ENCODE results near the gene CREG1.

CREG1 gene

GRCh38 chr1:167510881-167511280 is 42.7 kb downstream of the CREG1 start:
- in situ Hi-C loops (cut with HindIII; ENCODE audit: low sequenced_read_pairs) = loop anchor here (10.0 kb wide), 1 partner anchor 326 kb away; no protein-coding TSS in a partner anchor

- in situ Hi-C loops (cut with HindIII; ENCODE audit: low sequenced_read_pairs) = loop anchor here (10.0 kb wide), 1 partner anchor 325 kb away; no protein-coding TSS in a partner anchor
These were observed 43.3 kb downstream of the CREG1 start for GRCh38 chr1:167510244-167510643.

- in situ Hi-C loops (cut with HindIII; ENCODE audit: low sequenced_read_pairs) = no loop called here
These were observed 44.0 kb downstream of the CREG1 start for GRCh38 chr1:167509587-167509986.

GRCh38 chr1:167507719-167508118 is 45.8 kb downstream of the CREG1 start:
- in situ Hi-C loops (cut with HindIII; ENCODE audit: low sequenced_read_pairs) = no loop called here

- in situ Hi-C loops (cut with HindIII; ENCODE audit: low sequenced_read_pairs) = no loop called here
These were observed 49.1 kb downstream of the CREG1 start for GRCh38 chr1:167504467-167504827.

GRCh38 chr1:167503626-167504466 is 49.7 kb downstream of the CREG1 start:
- in situ Hi-C loops (cut with HindIII; ENCODE audit: low sequenced_read_pairs) = no loop called here

GRCh38 chr1:167502719-167503462 is 50.7 kb downstream of the CREG1 start:
- in situ Hi-C loops (cut with HindIII; ENCODE audit: low sequenced_read_pairs) = no loop called here

GRCh38 chr1:167502192-167502551 is 51.4 kb downstream of the CREG1 start:
- in situ Hi-C loops (cut with HindIII; ENCODE audit: low sequenced_read_pairs) = no loop called here

- in situ Hi-C loops (cut with HindIII; ENCODE audit: low sequenced_read_pairs) = no loop called here
These were observed 51.9 kb downstream of the CREG1 start for GRCh38 chr1:167501515-167502191.

GRCh38 chr1:167500283-167500860 is 53.2 kb downstream of the CREG1 start:
- in situ Hi-C loops (cut with HindIII; ENCODE audit: low sequenced_read_pairs) = no loop called here

- in situ Hi-C loops (cut with HindIII; ENCODE audit: low sequenced_read_pairs) = no loop called here
These were observed 53.9 kb downstream of the CREG1 start for GRCh38 chr1:167499664-167500101.

- in situ Hi-C loops (cut with HindIII; ENCODE audit: low sequenced_read_pairs) = no loop called here
These were observed 54.5 kb downstream of the CREG1 start for GRCh38 chr1:167499106-167499505.

- in situ Hi-C loops (cut with HindIII; ENCODE audit: low sequenced_read_pairs) = no loop called here
These were observed 56.6 kb downstream of the CREG1 start for GRCh38 chr1:167496797-167497619.

- in situ Hi-C loops (cut with HindIII; ENCODE audit: low sequenced_read_pairs) = no loop called here
These were observed 60.2 kb downstream of the CREG1 start for GRCh38 chr1:167493372-167493771.

GRCh38 chr1:167492481-167492910 is 61.1 kb downstream of the CREG1 start:
- in situ Hi-C loops (cut with HindIII; ENCODE audit: low sequenced_read_pairs) = no loop called here

GRCh38 chr1:167491586-167492461 is 61.7 kb downstream of the CREG1 start:
- in situ Hi-C loops (cut with HindIII; ENCODE audit: low sequenced_read_pairs) = no loop called here

Data from DLD1 (cell line).